ENCODE results near the gene MRPS27.

- TF ChIP-seq CTCF (IDR thresholded peaks at IDR 0.05) (no peak), ZFX (IDR thresholded peaks at IDR 0.05; ENCODE audit: borderline replicate concordance) (no peak)
Measured at GRCh38 chr5:72301557-72301956, 18.5 kb downstream of the MRPS27 start.

Measured in 22Rv1 (cell line).